HepG2 (cell line): ENCODE measurements around the gene SLC4A2. TPM values are rescaled to one million over a fixed set of nuclear protein-coding genes. Genes with fewer than 3 reads are reported as not detected.

Source experiments
- ATF7 ChIP-seq, 2 experiments: fragments of 450-650 bp in 1 of 2; sonication (generic) in 1 of 2; formaldehyde crosslinking in 1 of 2; IDR thresholded peaks; 2 replicates each; pipeline versions ENCODE4 v1.4.0 to v1.6.1; 2016 to 2020; ENCODE audit warnings: antibody characterized with exemption in 1 of 2, mild to moderate bottlenecking in 1 of 2, missing genetic modification reagents in 1 of 2
- CC2D1A ChIP-seq: sonication (generic); formaldehyde crosslinking; IDR thresholded peaks from 2 replicates; pipeline ENCODE4 v1.8.1; 2023; ENCODE audit warnings: mild to moderate bottlenecking, missing genetic modification reagents
- ERF ChIP-seq: IDR thresholded peaks from 2 replicates; pipeline ENCODE4 v1.6.1; 2018; ENCODE audit warnings: missing biosample characterization, missing genetic modification reagents
- GLI4 ChIP-seq: sonication (generic); formaldehyde crosslinking; IDR thresholded peaks from 2 replicates; pipeline ENCODE4 v1.5.1; 2020; ENCODE audit warnings: missing genetic modification reagents, mild to moderate bottlenecking, moderate library complexity, borderline replicate concordance
- HDAC2 ChIP-seq: sonication (generic); formaldehyde crosslinking; IDR thresholded peaks from 2 replicates; pipeline ENCODE4 v1.4.0; 2020; ENCODE audit warnings: missing genetic modification reagents
- KLF13 ChIP-seq: sonication (generic); formaldehyde crosslinking; IDR thresholded peaks from 2 replicates; pipeline ENCODE4 v1.4.0; 2020; ENCODE audit warnings: mild to moderate bottlenecking, missing genetic modification reagents
- NFE2L2 ChIP-seq: fragments of 150-350 bp; IDR thresholded peaks from 2 replicates; pipeline ENCODE4 v1.6.1; 2014; ENCODE audit warnings: low read length
- PHF5A ChIP-seq: IDR thresholded peaks from one replicate; pipeline ENCODE4 v1.6.1; 2018; ENCODE audit warnings: low read depth, missing genetic modification reagents; ENCODE audit not compliant: unreplicated experiment
- REL ChIP-seq: sonication (generic); formaldehyde crosslinking; conservative IDR thresholded peaks from 2 replicates; pipeline ENCODE4 v1.8.0; 2022; ENCODE audit warnings: mild to moderate bottlenecking, missing genetic modification reagents, moderate library complexity
- RFX5 ChIP-seq: IDR thresholded peaks from 2 replicates; pipeline ENCODE4 v1.6.1; 2011; ENCODE audit warnings: low read depth, low read length, improper control_type of control experiment
- SOX13 ChIP-seq, 3 experiments: fragments of 450-650 bp in 1 of 3; sonication (generic) in 1 of 3; formaldehyde crosslinking in 1 of 3; IDR thresholded peaks in 2 of 3; conservative IDR thresholded peaks in 1 of 3; 2 replicates each; pipeline versions ENCODE4 v1.5.0 to v1.6.1; 2016 to 2020; ENCODE audit warnings: antibody characterized with exemption in 1 of 3, mild to moderate bottlenecking in 1 of 3, missing compliant biosample characterization in 1 of 3, missing genetic modification reagents in 1 of 3, moderate library complexity in 1 of 3
- TGIF2 ChIP-seq: IDR thresholded peaks from 2 replicates; pipeline ENCODE4 v1.6.1; 2016; ENCODE audit warnings: control low read depth, missing compliant biosample characterization
- TMF1 ChIP-seq: sonication (generic); formaldehyde crosslinking; IDR thresholded peaks from 2 replicates; pipeline ENCODE4 v1.8.1; 2022; ENCODE audit warnings: low read depth, missing genetic modification reagents
- ZBTB42 ChIP-seq: sonication (generic); formaldehyde crosslinking; IDR thresholded peaks from 2 replicates; pipeline ENCODE4 v1.5.0; 2020; ENCODE audit warnings: mild to moderate bottlenecking, missing genetic modification reagents
- ZFP36 ChIP-seq: fragments of 150-350 bp; IDR thresholded peaks from 2 replicates; pipeline ENCODE4 v1.6.1; 2018; ENCODE audit warnings: borderline replicate concordance, low read length, low read depth; ENCODE audit not compliant: partially characterized antibody
- ZFP62 ChIP-seq: sonication (generic); formaldehyde crosslinking; IDR thresholded peaks from 2 replicates; pipeline ENCODE4 v1.4.0; 2020; ENCODE audit warnings: missing genetic modification reagents
- ZIK1 ChIP-seq: sonication (generic); formaldehyde crosslinking; IDR thresholded peaks from 2 replicates; pipeline ENCODE4 v1.5.0; 2020; ENCODE audit warnings: mild to moderate bottlenecking, low read depth, missing genetic modification reagents, borderline replicate concordance
- ZKSCAN5 ChIP-seq: sonication (generic); formaldehyde crosslinking; IDR thresholded peaks from 2 replicates; pipeline ENCODE4 v1.5.1; 2020; ENCODE audit warnings: mild to moderate bottlenecking, missing genetic modification reagents
- ZNF12 ChIP-seq: sonication (generic); formaldehyde crosslinking; IDR thresholded peaks from 2 replicates; pipeline ENCODE4 v1.5.0; 2020; ENCODE audit warnings: missing genetic modification reagents
- ZNF260 ChIP-seq: sonication (generic); formaldehyde crosslinking; IDR thresholded peaks from 2 replicates; pipeline ENCODE4 v1.4.0; 2020; ENCODE audit warnings: missing genetic modification reagents, low read depth, mild to moderate bottlenecking, borderline replicate concordance
- ZNF263 ChIP-seq: sonication (generic); formaldehyde crosslinking; IDR thresholded peaks from 2 replicates; pipeline ENCODE4 v1.4.0; 2020; ENCODE audit warnings: missing genetic modification reagents
- ZNF572 ChIP-seq: sonication (generic); formaldehyde crosslinking; IDR thresholded peaks from 2 replicates; pipeline ENCODE4 v1.5.1; 2020; ENCODE audit warnings: mild to moderate bottlenecking, missing genetic modification reagents
- ZNF674 ChIP-seq: sonication (generic); formaldehyde crosslinking; IDR thresholded peaks from 2 replicates; pipeline ENCODE4 v1.5.0; 2020; ENCODE audit warnings: low read depth, mild to moderate bottlenecking, missing genetic modification reagents
- ZNF850 ChIP-seq: sonication (generic); formaldehyde crosslinking; conservative IDR thresholded peaks from 2 replicates; pipeline ENCODE4 v1.9.0; 2021; ENCODE audit warnings: mild to moderate bottlenecking, missing genetic modification reagents
- polyA plus RNA-seq, 8 experiments: library from polyadenylated mRNA; depleted of rRNA in 3 of 8; stranded (reverse) in 7 of 8; unstranded in 1 of 8; fragments of >200 nt; fragmentation: Illumina TruSeq in 4 of 8; extraction: Trizol in 4 of 8; gene quantifications; 2 replicates each; pipeline versions ENCODE4 v1.2.1 to v1.2.3, GENCODE V29; 2011 to 2016; ENCODE audit warnings: low read depth in 4 of 8, missing spikeins in 1 of 8, mixed read lengths in 1 of 8; ENCODE audit not compliant: insufficient read depth in 1 of 8
- total RNA-seq, 5 experiments: library from RNA; depleted of rRNA; stranded (reverse); fragments of >200 nt; fragmentation: Illumina TruSeq; extraction: Trizol; gene quantifications; 2 replicates each; pipeline ENCODE4 v1.2.3, GENCODE V29; 2016; ENCODE audit warnings: low read depth in 1 of 5
- TF ChIP-seq, protein P1 (sequence below): sonication (generic); formaldehyde crosslinking; IDR thresholded peaks from 2 replicates; pipeline ENCODE4 v1.5.1; 2020; ENCODE audit warnings: mild to moderate bottlenecking, missing genetic modification reagents, borderline replicate concordance

SLC4A2 gene
- total and polyA plus RNA-seq, 2 of the 13 experiments (the other 11 are each of a cell fraction or from before 2014, with no cell fraction given): 51.9 to 73.4 TPM

DNA sequence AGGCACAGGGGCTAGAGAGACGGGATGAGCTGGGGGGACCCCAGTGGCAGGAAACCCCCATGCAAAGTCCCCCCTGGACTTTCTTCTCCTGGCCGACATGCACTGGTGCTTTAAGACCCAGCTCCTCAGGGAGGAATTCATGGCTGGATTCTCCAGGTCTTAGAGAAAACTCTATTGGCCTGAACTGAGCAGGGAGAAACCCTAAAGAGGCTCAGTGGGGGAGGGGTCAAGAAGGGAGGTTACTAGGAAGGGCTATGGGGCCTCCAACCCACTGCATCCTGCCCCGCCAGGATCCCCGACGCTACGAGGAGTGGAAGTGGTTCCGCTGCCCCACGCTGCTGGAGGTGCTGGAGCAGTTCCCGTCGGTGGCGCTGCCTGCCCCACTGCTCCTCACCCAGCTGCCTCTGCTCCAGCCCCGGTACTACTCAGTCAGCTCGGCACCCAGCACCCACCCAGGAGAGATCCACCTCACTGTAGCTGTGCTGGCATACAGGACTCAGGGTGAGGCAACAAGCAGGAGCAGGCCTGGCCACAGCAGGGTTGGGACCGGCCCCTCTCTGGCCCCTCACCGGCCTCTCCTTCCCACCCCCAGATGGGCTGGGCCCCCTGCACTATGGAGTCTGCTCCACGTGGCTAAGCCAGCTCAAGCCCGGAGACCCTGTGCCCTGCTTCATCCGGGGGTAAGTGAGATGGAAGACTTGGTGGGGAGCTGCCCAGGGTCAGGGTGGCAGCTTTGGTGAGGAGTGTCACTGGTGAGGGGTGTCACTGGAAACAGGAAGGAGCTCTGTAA, 48.9 kb upstream of the SLC4A2 start (continued):
- no peak for TF ChIP-seq CC2D1A (CRISPR knock-in tag)
- no peak for TF ChIP-seq ZNF674 (CRISPR knock-in tag)
- no peak for TF ChIP-seq ZBTB42 (CRISPR knock-in tag)
- 0 out of 2 replicates have a peak, but pooled peaks have one; percentile 29 for TF ChIP-seq HDAC2 (CRISPR knock-in tag)
- TF ChIP-seq REL (CRISPR knock-in tag): no peak
- TF ChIP-seq ERF (CRISPR knock-in tag): no peak
- TF ChIP-seq ZNF12 (CRISPR knock-in tag): no peak
- TF ChIP-seq ZIK1 (CRISPR knock-in tag): 0 out of 2 replicates have a peak, but pooled peaks have one; percentile 21
- TF ChIP-seq, protein P1, sequence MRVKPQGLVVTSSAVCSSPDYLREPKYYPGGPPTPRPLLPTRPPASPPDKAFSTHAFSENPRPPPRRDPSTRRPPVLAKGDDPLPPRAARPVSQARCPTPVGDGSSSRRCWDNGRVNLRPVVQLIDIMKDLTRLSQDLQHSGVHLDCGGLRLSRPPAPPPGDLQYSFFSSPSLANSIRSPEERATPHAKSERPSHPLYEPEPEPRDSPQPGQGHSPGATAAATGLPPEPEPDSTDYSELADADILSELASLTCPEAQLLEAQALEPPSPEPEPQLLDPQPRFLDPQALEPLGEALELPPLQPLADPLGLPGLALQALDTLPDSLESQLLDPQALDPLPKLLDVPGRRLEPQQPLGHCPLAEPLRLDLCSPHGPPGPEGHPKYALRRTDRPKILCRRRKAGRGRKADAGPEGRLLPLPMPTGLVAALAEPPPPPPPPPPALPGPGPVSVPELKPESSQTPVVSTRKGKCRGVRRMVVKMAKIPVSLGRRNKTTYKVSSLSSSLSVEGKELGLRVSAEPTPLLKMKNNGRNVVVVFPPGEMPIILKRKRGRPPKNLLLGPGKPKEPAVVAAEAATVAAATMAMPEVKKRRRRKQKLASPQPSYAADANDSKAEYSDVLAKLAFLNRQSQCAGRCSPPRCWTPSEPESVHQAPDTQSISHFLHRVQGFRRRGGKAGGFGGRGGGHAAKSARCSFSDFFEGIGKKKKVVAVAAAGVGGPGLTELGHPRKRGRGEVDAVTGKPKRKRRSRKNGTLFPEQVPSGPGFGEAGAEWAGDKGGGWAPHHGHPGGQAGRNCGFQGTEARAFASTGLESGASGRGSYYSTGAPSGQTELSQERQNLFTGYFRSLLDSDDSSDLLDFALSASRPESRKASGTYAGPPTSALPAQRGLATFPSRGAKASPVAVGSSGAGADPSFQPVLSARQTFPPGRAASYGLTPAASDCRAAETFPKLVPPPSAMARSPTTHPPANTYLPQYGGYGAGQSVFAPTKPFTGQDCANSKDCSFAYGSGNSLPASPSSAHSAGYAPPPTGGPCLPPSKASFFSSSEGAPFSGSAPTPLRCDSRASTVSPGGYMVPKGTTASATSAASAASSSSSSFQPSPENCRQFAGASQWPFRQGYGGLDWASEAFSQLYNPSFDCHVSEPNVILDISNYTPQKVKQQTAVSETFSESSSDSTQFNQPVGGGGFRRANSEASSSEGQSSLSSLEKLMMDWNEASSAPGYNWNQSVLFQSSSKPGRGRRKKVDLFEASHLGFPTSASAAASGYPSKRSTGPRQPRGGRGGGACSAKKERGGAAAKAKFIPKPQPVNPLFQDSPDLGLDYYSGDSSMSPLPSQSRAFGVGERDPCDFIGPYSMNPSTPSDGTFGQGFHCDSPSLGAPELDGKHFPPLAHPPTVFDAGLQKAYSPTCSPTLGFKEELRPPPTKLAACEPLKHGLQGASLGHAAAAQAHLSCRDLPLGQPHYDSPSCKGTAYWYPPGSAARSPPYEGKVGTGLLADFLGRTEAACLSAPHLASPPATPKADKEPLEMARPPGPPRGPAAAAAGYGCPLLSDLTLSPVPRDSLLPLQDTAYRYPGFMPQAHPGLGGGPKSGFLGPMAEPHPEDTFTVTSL: no peak
- TF ChIP-seq GLI4: no peak
- peak; percentile 36; the same call in 1 of the 2 replicates for TF ChIP-seq ZNF263
- no peak for TF ChIP-seq ZNF260 (CRISPR knock-in tag)
- no peak for TF ChIP-seq ZNF572 (CRISPR knock-in tag)
- no peak for TF ChIP-seq TMF1
- no peak for TF ChIP-seq RFX5
- TF ChIP-seq ATF7 (IDR thresholded peaks at IDR 0.05): no peak
- TF ChIP-seq ATF7 (CRISPR knock-in tag; IDR thresholded peaks at IDR 0.05): no peak
- no peak for TF ChIP-seq PHF5A (CRISPR knock-in tag)
- TF ChIP-seq ZKSCAN5: no peak
- 0 out of 2 replicates have a peak, but pooled peaks have one; percentile 30 for TF ChIP-seq TGIF2 (CRISPR knock-in tag)
- TF ChIP-seq ZFP36: no peak
- no peak for TF ChIP-seq SOX13 (IDR thresholded peaks at IDR 0.05)
- no peak for TF ChIP-seq SOX13 (CRISPR knock-in tag; conservative IDR thresholded peaks at IDR 0.05 in 1 of 2, IDR thresholded peaks at IDR 0.05 in 1 of 2)
- TF ChIP-seq ZNF850 (CRISPR knock-in tag): no peak
- TF ChIP-seq KLF13 (CRISPR knock-in tag): 0 out of 2 replicates have a peak, but pooled peaks have one; percentile 28
- no peak for TF ChIP-seq NFE2L2
- TF ChIP-seq ZFP62: no peak
